Right cardiac atrium (tissue), 5 donors: ENCODE data around the gene CFAP97D2. TPM values are rescaled to one million over a fixed set of nuclear protein-coding genes. Genes with fewer than 3 reads are reported as not detected.

Experiments
- ATAC-seq, 2 donors: fragments of 200-7000 bp; cut with Tn5 transposase; one replicate each; pipeline versions ENCODE4 v1.8.0 to v1.9.1; 2020; ENCODE audit warnings: moderate library complexity in 2 of 2, mild to moderate bottlenecking in 1 of 2
- DNase-seq, 3 donors: peaks; one replicate each; pipeline ENCODE4 v3.0.0-alpha.2; 2020
- H3K27ac ChIP-seq: one replicate; pipeline ENCODE4 v1.5.1; 2013; ENCODE audit warnings: mild to moderate bottlenecking, low read length, control low read depth, moderate library complexity
- H3K27me3 ChIP-seq: one replicate; pipeline ENCODE4 v1.6.1; 2013; ENCODE audit not compliant: control insufficient read depth, insufficient read depth
- H3K4me1 ChIP-seq: one replicate; pipeline ENCODE4 v1.6.1; 2013; ENCODE audit warnings: low read length; ENCODE audit not compliant: control insufficient read depth, insufficient read depth
- H3K4me3 ChIP-seq: one replicate; pipeline ENCODE4 v1.5.1; 2013; ENCODE audit warnings: low read length, control low read depth
- H3K9me3 ChIP-seq: one replicate; pipeline ENCODE4 v1.6.1; 2013; ENCODE audit warnings: low read length; ENCODE audit not compliant: control insufficient read depth
- WGBS: extraction: QIAGEN DNeasy Blood & Tissue Kit; methylation state at CpG from one replicate; pipeline ENCODE4 v1.1.7; 2013; 5-methylcytosine and 5-hydroxymethylcytosine counted together
- intact Hi-C, 4 donors: fragments of 100-400 bp; cut with DNase I; formaldehyde crosslinking; loops; one replicate each; pipeline versions ENCODE4 v1.11.0 to v1.14.0; 2022 to 2023
- polyA plus RNA-seq: library from polyadenylated mRNA; stranded (reverse); fragments of 200-250 nt; gene quantifications from one replicate; pipeline ENCODE4 v1.2.3, GENCODE V29; 2013
- total RNA-seq, 4 donors: library from RNA; stranded (reverse); fragmentation: NEBNext Ultra II Directional; extraction: Animal tissue kit (Norgen Biotek cat#: 25700); gene quantifications; one replicate each; pipeline ENCODE4 v1.2.1, GENCODE V29; 2021
- donor health status: healthy with polysubstance abuse.
- donor health status: DM: no; HTN: yes; CAD: no.
- donor health status: DM: no; HTN: no; CAD: no.
- donor health status: DM: no; HTN: yes; CAD: no; lungs with severe emphysema.
- donor health status: DM: yes; HTN: yes; CAD: no.

CFAP97D2 gene
- total and polyA plus RNA-seq, 5 donors = not detected

- DNase-seq (no peak), ATAC-seq (no peak)
- H3K4me1 ChIP-seq = no peaks in the 10 kb centered on the region
- H3K27me3 ChIP-seq = no peaks in the 10 kb centered on the region
- no peaks in the 10 kb centered on the region for H3K9me3 ChIP-seq
- no peak overlapping the region for H3K4me3 ChIP-seq
- no peak overlapping the region for H3K27ac ChIP-seq
- WGBS = 71% methylated on average over 6 of the region's 6 CpGs
- intact Hi-C loops = no loop called here
These were observed 29.1 kb downstream of the CFAP97D2 start for GRCh38 chr13:114208134-114208533.

GRCh38 chr13:114211446-114212157 is 32.5 kb downstream of the CFAP97D2 start:
- intact Hi-C loops = no loop called here
- Histone ChIP-seq H3K4me1 (no peaks in the 10 kb centered on the region), H3K27me3 (no peaks in the 10 kb centered on the region), H3K27ac (no peak overlapping the region), H3K4me3 (no peak overlapping the region), H3K9me3 (no peaks in the 10 kb centered on the region)
- no peak for DNase-seq
- 79% methylated on average over 26 of the region's 26 CpGs for WGBS
- ATAC-seq = no peak

- no peak for ATAC-seq
- no peak overlapping the region for H3K4me3 ChIP-seq
- DNase-seq = no peak
- intact Hi-C loops = no loop called here
- no peaks in the 10 kb centered on the region for H3K27me3 ChIP-seq
- WGBS = 66% methylated on average over 6 of the region's 6 CpGs
- no peaks in the 10 kb centered on the region for H3K4me1 ChIP-seq
- H3K27ac ChIP-seq = no peak overlapping the region
- no peaks in the 10 kb centered on the region for H3K9me3 ChIP-seq
These were observed 33.1 kb downstream of the CFAP97D2 start for GRCh38 chr13:114212158-114212495.

GRCh38 chr13:114213980-114214379 is 34.9 kb downstream of the CFAP97D2 start:
- Histone ChIP-seq H3K9me3 (no peaks in the 10 kb centered on the region), H3K4me3 (no peak overlapping the region), H3K4me1 (no peaks in the 10 kb centered on the region), H3K27ac (no peak overlapping the region), H3K27me3 (no peaks in the 10 kb centered on the region)
- intact Hi-C loops = no loop called here
- ATAC-seq = no peak
- 90% methylated on average over 7 of the region's 7 CpGs for WGBS
- DNase-seq = no peak

- Histone ChIP-seq H3K27me3 (no peaks in the 10 kb centered on the region), H3K27ac (no peak overlapping the region), H3K9me3 (no peaks in the 10 kb centered on the region), H3K4me3 (no peak overlapping the region), H3K4me1 (no peaks in the 10 kb centered on the region)
- no peak for DNase-seq
- intact Hi-C loops = no loop called here
- 37% methylated on average over 3 of the region's 3 CpGs for WGBS
- peak in 1 of 2 donors; percentile 31 for ATAC-seq
These were observed 40.3 kb downstream of the CFAP97D2 start for GRCh38 chr13:114219392-114219791.

- no peaks in the 10 kb centered on the region for H3K9me3 ChIP-seq
- intact Hi-C loops = no loop called here
- no peak overlapping the region for H3K27ac ChIP-seq
- WGBS = 32% methylated on average over 9 of the region's 9 CpGs
- no peak overlapping the region for H3K4me3 ChIP-seq
- peak; percentile 58 to 74 for ATAC-seq
- peak; percentile 31 to 68 (median 61) for DNase-seq
- H3K4me1 ChIP-seq = no peaks in the 10 kb centered on the region
- H3K27me3 ChIP-seq = no peaks in the 10 kb centered on the region
These were observed 43.5 kb downstream of the CFAP97D2 start for GRCh38 chr13:114222461-114222968.

- no peaks in the 10 kb centered on the region for H3K27me3 ChIP-seq
- H3K4me3 ChIP-seq = no peak overlapping the region
- H3K27ac ChIP-seq = no peak overlapping the region
- H3K9me3 ChIP-seq = no peaks in the 10 kb centered on the region
- ATAC-seq (no peak), DNase-seq (no peak)
- intact Hi-C loops = no loop called here
- no peaks in the 10 kb centered on the region for H3K4me1 ChIP-seq
- WGBS = 93% methylated on average over 13 of the region's 13 CpGs
These were observed 45.1 kb downstream of the CFAP97D2 start for GRCh38 chr13:114224201-114224600.

- DNase-seq (no peak), ATAC-seq (no peak)
- H3K27ac ChIP-seq = no peak overlapping the region
- intact Hi-C loops = loop anchor here in 3 of 4 donors (1.0 to 5.0 kb wide), 3 partner anchors 274 to 408 kb away; no protein-coding TSS in a partner anchor
- no peaks in the 10 kb centered on the region for H3K9me3 ChIP-seq
- H3K4me3 ChIP-seq = no peak overlapping the region
- no peaks in the 10 kb centered on the region for H3K4me1 ChIP-seq
- H3K27me3 ChIP-seq = no peaks in the 10 kb centered on the region
- WGBS = 79% methylated on average over 8 of the region's 8 CpGs
These were observed 46.6 kb downstream of the CFAP97D2 start for GRCh38 chr13:114225610-114226009.

- H3K4me3 ChIP-seq = no peak overlapping the region
- DNase-seq (no peak), ATAC-seq (no peak)
- no peaks in the 10 kb centered on the region for H3K27me3 ChIP-seq
- intact Hi-C loops = loop anchor here in 3 of 4 donors (1.0 to 5.0 kb wide), 3 partner anchors 275 to 409 kb away; no protein-coding TSS in a partner anchor
- WGBS = 87% methylated on average over 11 of the region's 11 CpGs
- no peaks in the 10 kb centered on the region for H3K9me3 ChIP-seq
- H3K27ac ChIP-seq = no peak overlapping the region
- H3K4me1 ChIP-seq = no peaks in the 10 kb centered on the region
These were observed 47.0 kb downstream of the CFAP97D2 start for GRCh38 chr13:114226088-114226487.

GRCh38 chr13:114226699-114227323 is 47.8 kb downstream of the CFAP97D2 start:
- H3K27ac ChIP-seq = no peak overlapping the region
- ATAC-seq (peak; percentile 85 to 88), DNase-seq (peak; percentile 80 to 93 (median 90))
- H3K9me3 ChIP-seq = no peaks in the 10 kb centered on the region
- 5% methylated on average over 19 of the region's 19 CpGs for WGBS
- H3K4me1 ChIP-seq = no peaks in the 10 kb centered on the region
- intact Hi-C loops = loop anchor here in 3 of 4 donors (1.0 to 5.0 kb wide), 3 partner anchors 276 to 410 kb away; no protein-coding TSS in a partner anchor
- H3K27me3 ChIP-seq = no peaks in the 10 kb centered on the region
- no peak overlapping the region for H3K4me3 ChIP-seq

GRCh38 chr13:114227528-114227927 is 48.5 kb downstream of the CFAP97D2 start:
- Histone ChIP-seq H3K9me3 (no peaks in the 10 kb centered on the region), H3K4me3 (no peak overlapping the region), H3K27me3 (no peaks in the 10 kb centered on the region), H3K27ac (no peak overlapping the region), H3K4me1 (no peaks in the 10 kb centered on the region)
- DNase-seq (no peak), ATAC-seq (peak; percentile 12 to 13)
- intact Hi-C loops = loop anchor here in 3 of 4 donors (2.0 to 5.0 kb wide), 2 partner anchors 277 to 410 kb away; no protein-coding TSS in a partner anchor
- WGBS = 75% methylated on average over 2 of the region's 2 CpGs
